Neural cell (in vitro differentiated cells): Measurements from ENCODE around the gene AGPS.

Experiments used
- EZH2 ChIP-seq: fragments of 200-600, 300-800 bp; shearing (Covaris generic), sonication (generic); IDR thresholded peaks from 2 replicates; pipeline ENCODE4 v1.6.1; 2014; ENCODE audit warnings: antibody characterized with exemption, low read length, borderline replicate concordance, mild to moderate bottlenecking; ENCODE audit not compliant: insufficient read depth, poor library complexity, severe bottlenecking
- REST ChIP-seq: IDR thresholded peaks from 2 replicates; pipeline ENCODE4 v1.6.1; 2012; ENCODE audit warnings: borderline replicate concordance
- TAF1 ChIP-seq: IDR thresholded peaks from 2 replicates; pipeline ENCODE4 v1.6.1; 2012; ENCODE audit warnings: low read depth

- TF ChIP-seq TAF1 (no peak), EZH2 (no peak), REST (no peak)
These were observed 156.6 kb downstream of the AGPS start for GRCh38 chr2:177549171-177549570.
